Measurements from ENCODE around the gene PLCG1.

The PLCG1 gene

GRCh38 chr20:41187668-41188067, 50.3 kb downstream of the PLCG1 start:
- TF ChIP-seq CTCF (conservative IDR thresholded peaks at IDR 0.05; ENCODE audit: low read depth, low read length): no peak
- H3K4me3 ChIP-seq (ENCODE audit: low read depth, low read length): no peak overlapping the region
- no peak for DNase-seq (ENCODE audit: low read depth)

- DNase-seq (ENCODE audit: low read depth): no peak
- no peak overlapping the region for H3K4me3 ChIP-seq (ENCODE audit: low read depth, low read length)
- TF ChIP-seq CTCF (conservative IDR thresholded peaks at IDR 0.05; ENCODE audit: low read depth, low read length): no peak
These were observed 54.5 kb downstream of the PLCG1 start for GRCh38 chr20:41191562-41192500.

- no peak for TF ChIP-seq CTCF (conservative IDR thresholded peaks at IDR 0.05; ENCODE audit: low read depth, low read length)
- DNase-seq (ENCODE audit: low read depth): no peak
- H3K4me3 ChIP-seq (ENCODE audit: low read depth, low read length): no peak overlapping the region
These were observed 55.2 kb downstream of the PLCG1 start for GRCh38 chr20:41192575-41192974.

GRCh38 chr20:41196653-41197225, 59.4 kb downstream of the PLCG1 start:
- no peak for DNase-seq (ENCODE audit: low read depth)
- no peak for TF ChIP-seq CTCF (conservative IDR thresholded peaks at IDR 0.05; ENCODE audit: low read depth, low read length)
- H3K4me3 ChIP-seq (ENCODE audit: low read depth, low read length): no peak overlapping the region

- no peak for TF ChIP-seq CTCF (conservative IDR thresholded peaks at IDR 0.05; ENCODE audit: low read depth, low read length)
These were observed 61.1 kb downstream of the PLCG1 start for GRCh38 chr20:41198443-41198842.

GRCh38 chr20:41200446-41201202, 63.3 kb downstream of the PLCG1 start:
- no peak for DNase-seq (ENCODE audit: low read depth)
- no peak for TF ChIP-seq CTCF (conservative IDR thresholded peaks at IDR 0.05; ENCODE audit: low read depth, low read length)
- no peak overlapping the region for H3K4me3 ChIP-seq (ENCODE audit: low read depth, low read length)

More at GRCh38 chr20:41198443-41198842, 61.1 kb downstream of the PLCG1 start:
- no peak for DNase-seq (ENCODE audit: low read depth)
- H3K4me3 ChIP-seq (ENCODE audit: low read depth, low read length): no peak overlapping the region

Measured in choroid plexus epithelial cell (primary cell).